Measurements from ENCODE around the gene NANS. TPM values are rescaled to one million over a fixed set of nuclear protein-coding genes. Genes with fewer than 3 reads are reported as not detected.
A peak's percentile ranks its signal among the peaks of the same experiment; 100 is the strongest.

Gene NANS
- total RNA-seq, 1 experiment from 2014 or later: 57.9 TPM

GRCh38 chr9:98118640-98119601 is 62.4 kb downstream of the NANS start, which contains the start of gene TRIM14:
TRIM14 (minus strand) TSS chr9:98119222; CDS start chr9:98119188, 34 bp downstream.
- Mint-ChIP-seq H3K27ac (no peak within 1 kb of the TSS; the same call in 1 of the 2 replicates), H3K4me3 (peak within 1 kb of the TSS; percentile 66), H3K36me3 (no peaks in the 10 kb centered on the region; the same call in 1 of the 2 replicates), H3K9me3 (no peaks in the 10 kb centered on the region), H3K27me3 (ENCODE audit: low read depth) (peaks cover 20% of the 10 kb centered on the region), H3K4me1 (peaks cover 19% of the 10 kb centered on the region)
- DNase-seq (ENCODE audit: low spot score) (peak; percentile 73), ATAC-seq (peak; percentile 76)
- POLR2A ChIA-PET: interaction anchor here (1.2 to 1.8 kb wide), 2 partner anchors 27 to 144 kb away, joined by 3 to 4 read pairs; no protein-coding TSS in a partner anchor
- CTCF ChIA-PET: interaction anchor here (0.6 to 2.7 kb wide), 23 partner anchors 14 to 167 kb away, joined by 3 to 12 read pairs (median 4); partner anchors contain the start of genes CORO2A, NANS and TBC1D2
- TF ChIP-seq ZBTB43 (CRISPR knock-in tag; IDR thresholded peaks at IDR 0.05): peak; percentile 89
- TF ChIP-seq ZMAT4 (CRISPR knock-in tag; IDR thresholded peaks at IDR 0.05): no peak
- peak; percentile 47; the same call in 1 of the 2 replicates for TF ChIP-seq ZNF281 (CRISPR knock-in tag; IDR thresholded peaks at IDR 0.05)
- TF ChIP-seq IRF2 (CRISPR knock-in tag; IDR thresholded peaks at IDR 0.05; ENCODE audit: borderline replicate concordance, low read depth): no peak
- TF ChIP-seq ZNF425 (CRISPR knock-in tag; conservative IDR thresholded peaks at IDR 0.05): no peak
- TF ChIP-seq ETV6 (CRISPR knock-in tag; IDR thresholded peaks at IDR 0.05): peak; percentile 86
- TF ChIP-seq FOXK1 (CRISPR knock-in tag; IDR thresholded peaks at IDR 0.05): peak; percentile 78
- no peak for TF ChIP-seq PREB (CRISPR knock-in tag; IDR thresholded peaks at IDR 0.05; ENCODE audit: borderline replicate concordance)
- TF ChIP-seq ESRRA (CRISPR knock-in tag; IDR thresholded peaks at IDR 0.05; ENCODE audit: borderline replicate concordance): peak; percentile 93
- no peak for TF ChIP-seq E2F4 (CRISPR knock-in tag; IDR thresholded peaks at IDR 0.05; ENCODE audit: borderline replicate concordance, low read depth)
- no peak for TF ChIP-seq GTF2I (CRISPR knock-in tag; conservative IDR thresholded peaks at IDR 0.05)
- no peak for TF ChIP-seq NFYB (CRISPR knock-in tag; conservative IDR thresholded peaks at IDR 0.05; ENCODE audit: low read depth)
- no peak; the same call in 1 of the 2 replicates for TF ChIP-seq KAT7 (CRISPR knock-in tag; IDR thresholded peaks at IDR 0.05; ENCODE audit: borderline replicate concordance)
- no peak for TF ChIP-seq ATF1 (CRISPR knock-in tag; IDR thresholded peaks at IDR 0.05)
- TF ChIP-seq MAX (CRISPR knock-in tag; IDR thresholded peaks at IDR 0.05): peak; percentile 98
- peak; percentile 85 for TF ChIP-seq HMGXB4 (CRISPR knock-in tag; IDR thresholded peaks at IDR 0.05)
- TF ChIP-seq IRF1 (CRISPR knock-in tag; IDR thresholded peaks at IDR 0.05): peak; percentile 91
- peak; percentile 86; the same call in 1 of the 2 replicates for TF ChIP-seq ZNF232 (CRISPR knock-in tag; IDR thresholded peaks at IDR 0.05)
- TF ChIP-seq NR1H2 (CRISPR knock-in tag; IDR thresholded peaks at IDR 0.05): no peak
- TF ChIP-seq MLX (CRISPR knock-in tag; IDR thresholded peaks at IDR 0.05): 0 out of 2 replicates have a peak, but pooled peaks have one; percentile 24
- peak; percentile 91 for TF ChIP-seq ZNF263 (CRISPR knock-in tag; IDR thresholded peaks at IDR 0.05; ENCODE audit: low read depth)
